Iris pigment epithelial cell (primary cell): ENCODE data around the gene TAS1R3.

Experiments
- DNase-seq: peaks from one replicate; pipeline ENCODE4 v3.0.0-alpha.2; 2011; ENCODE audit warnings: low read depth

Gene TAS1R3

DNA sequence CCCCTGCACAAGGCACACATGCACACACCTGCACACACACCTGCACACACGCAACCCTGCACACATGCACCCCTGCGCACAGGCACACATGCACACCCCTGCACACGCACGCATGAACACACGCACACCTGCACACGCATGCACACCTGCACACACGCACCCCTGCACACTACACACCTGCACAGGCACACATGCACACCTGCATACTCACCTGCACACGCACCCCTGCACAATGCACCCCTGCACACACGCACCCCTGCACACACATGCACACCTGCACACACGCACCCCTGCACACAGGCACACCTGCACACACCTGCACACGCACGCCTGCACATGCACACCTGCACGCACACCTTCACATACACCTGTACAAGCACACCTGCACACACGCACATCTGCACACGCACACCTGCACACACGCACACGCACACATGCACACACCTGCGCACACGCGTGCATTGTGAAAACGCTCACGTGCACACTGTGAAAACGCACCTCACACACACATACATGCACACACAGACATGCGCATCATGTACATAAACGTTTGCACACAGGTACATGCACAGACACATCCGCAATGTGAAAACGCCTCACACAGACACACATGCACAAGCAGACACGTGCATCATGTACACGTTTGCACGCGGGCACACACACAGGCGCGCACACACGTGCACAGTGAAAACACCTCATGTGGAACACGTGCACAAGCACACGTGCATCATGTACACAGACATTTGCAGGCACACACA lies 9.9 kb downstream of the TAS1R3 start:
- no peak for DNase-seq

DNA sequence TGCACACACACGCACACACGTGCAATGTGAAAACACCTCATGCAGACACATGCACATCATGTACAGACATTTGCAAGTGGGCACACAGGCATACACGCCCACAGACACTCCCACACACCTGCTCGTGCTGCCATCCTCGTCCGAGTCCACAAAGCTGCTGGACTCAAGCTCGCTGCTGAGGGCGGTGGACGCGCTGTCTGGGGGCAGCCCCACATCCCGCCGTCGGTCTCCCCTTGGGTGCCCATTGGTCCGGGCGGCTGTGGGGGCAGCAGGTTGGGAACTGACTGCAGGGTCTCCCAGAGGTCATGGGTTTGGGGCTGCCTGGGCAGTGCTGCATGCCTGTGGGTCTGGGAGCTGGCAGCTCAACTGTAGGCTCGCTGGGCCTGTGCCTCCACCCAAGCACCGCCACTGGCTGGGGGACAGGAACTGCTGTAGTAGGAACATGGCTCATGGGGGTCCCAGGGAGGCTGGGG lies 10.5 kb downstream of the TAS1R3 start:
- no peak for DNase-seq

DNA sequence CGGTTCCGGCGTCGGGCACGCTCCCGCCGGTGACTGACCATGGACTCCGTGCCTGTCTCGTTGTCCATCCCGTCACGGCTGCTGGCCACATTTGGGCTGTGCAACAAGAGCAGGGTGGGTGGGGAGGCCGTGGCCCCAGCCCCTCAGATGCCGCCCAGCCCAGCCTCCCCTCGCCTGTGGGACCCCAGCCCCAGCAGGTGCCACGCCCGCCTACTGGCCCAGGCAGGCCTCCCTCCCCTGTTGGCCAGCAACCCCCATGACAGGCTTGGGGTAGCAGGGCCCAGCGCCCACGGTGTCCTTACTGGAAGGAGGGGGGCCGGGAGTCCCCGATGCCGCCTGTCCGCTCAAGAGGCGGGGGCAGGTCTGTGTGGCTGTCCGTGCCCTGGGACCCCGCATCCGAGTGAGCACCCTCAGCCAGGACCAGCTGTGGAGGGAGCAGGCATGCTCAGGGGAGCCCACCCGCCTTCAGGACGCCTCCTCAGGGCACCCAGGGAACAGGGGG lies 11.0 kb downstream of the TAS1R3 start:
- DNase-seq: no peak

DNA sequence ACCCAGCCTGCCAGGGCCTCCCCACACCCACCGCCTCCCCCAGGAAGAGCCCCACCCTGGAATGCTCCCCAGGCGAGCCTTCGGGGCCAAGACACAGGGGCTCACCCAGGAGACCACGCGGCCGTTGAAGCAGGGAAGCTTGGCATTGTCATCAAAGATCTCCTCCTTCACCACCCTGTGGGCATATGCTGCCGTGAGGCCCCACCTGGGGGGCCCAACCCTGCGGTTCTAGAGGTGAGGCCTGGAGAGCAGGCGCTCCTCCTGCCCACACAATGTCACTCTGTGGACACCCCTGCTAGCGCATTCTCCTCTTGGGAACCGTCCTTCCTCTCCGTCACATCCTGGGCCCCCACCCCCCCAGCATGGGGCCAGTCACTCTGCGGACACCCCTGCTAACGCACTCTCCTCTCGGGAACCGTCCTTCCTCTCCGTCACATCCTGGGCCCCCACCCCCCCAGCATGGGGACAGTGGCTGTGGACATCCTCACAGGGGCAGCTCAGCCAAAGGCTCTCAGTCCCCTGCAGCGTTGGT lies 11.6 kb downstream of the TAS1R3 start:
- no peak for DNase-seq

DNA sequence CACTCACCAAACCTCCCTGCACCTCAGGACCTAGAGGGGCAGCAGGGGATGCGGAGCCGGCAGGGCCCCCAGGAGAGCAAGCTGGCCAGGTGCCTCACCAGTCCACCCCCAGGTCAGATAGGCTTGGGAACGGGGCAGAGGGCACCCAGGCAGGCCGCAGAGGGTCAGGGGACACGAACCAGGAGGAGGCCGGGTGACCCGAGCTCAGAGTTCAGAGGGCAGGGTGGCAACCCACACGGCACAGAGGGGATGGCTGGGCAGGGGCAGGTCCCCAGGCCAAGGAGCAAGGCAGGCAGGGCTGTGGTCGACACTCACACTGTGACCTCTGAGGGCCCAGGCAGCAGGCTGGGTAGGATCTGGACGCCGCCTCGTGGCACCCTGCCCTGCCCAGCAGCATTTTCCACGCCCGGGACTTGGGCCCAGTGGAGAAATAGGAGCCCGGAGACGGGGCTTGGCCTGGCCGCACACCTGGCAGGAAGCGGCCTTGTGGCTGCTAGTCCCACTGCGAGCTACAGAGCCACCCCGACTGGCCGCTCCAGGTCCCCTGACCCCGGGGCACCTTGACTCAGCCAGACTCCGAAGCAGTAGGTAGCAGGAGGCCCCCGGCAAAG lies 12.8 kb downstream of the TAS1R3 start:
- no peak for DNase-seq

DNA sequence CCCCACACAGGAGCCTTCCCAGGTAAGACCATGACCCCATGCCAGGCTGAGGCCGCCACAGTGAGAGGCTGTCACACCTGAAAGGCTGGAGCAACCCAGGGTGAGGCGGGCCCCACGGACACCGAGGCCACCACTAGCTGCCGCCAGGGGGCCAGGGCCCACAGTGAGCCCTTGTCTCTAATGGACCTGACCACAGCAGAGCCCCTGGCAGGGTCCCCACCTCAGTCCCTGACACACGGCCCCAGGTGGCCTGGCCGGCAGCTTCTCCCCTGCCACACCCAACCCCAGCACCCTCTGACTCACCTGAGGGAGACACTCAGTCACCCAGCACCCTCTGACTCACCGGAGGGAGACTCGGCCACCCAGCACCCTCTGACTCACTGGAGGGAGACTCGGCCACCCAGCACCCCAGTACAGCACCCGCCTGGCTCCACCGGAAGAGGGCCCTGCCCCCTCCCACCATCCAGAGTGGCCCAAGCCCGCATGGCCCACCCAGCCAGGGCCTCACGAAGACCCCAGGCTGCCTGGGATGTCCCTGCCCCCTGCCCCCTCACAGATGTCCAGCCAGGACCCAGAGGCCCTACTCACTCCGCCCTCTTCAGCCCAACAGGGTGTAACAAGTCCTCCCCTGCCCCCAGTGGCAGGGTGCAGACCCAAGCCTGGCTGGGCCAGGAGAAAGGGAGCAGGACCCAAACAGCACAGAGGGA lies 13.7 kb downstream of the TAS1R3 start:
- peak; percentile 85 for DNase-seq

DNA sequence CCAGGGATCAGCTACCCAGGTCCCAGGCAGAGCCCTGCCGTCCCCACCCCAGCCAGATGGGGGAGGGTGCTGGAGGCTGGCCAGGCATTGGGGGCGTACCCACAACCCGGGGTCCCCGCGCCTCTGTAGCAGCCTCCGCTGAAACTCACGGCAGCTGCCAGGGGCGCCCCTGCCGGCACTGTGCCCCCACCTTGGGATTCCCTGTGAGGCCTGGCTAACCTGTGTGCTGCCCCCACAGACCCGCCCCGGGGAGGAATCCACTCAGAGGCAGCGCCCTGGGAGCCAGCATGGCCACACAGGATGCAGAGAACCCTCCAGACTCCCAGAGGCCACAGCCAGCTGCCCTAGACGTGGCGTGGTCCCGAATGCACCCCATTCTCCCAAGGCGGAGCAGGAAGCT lies 14.3 kb downstream of the TAS1R3 start:
- DNase-seq: no peak

- DNase-seq: no peak
Measured at GRCh38 chr1:1345860-1346500, 14.9 kb downstream of the TAS1R3 start.

GRCh38 chr1:1346501-1346890 lies 15.4 kb downstream of the TAS1R3 start:
- no peak for DNase-seq

- DNase-seq: no peak
Measured at GRCh38 chr1:1347026-1347595, 16.0 kb downstream of the TAS1R3 start.

GRCh38 chr1:1347663-1348419 lies 16.8 kb downstream of the TAS1R3 start:
- DNase-seq: no peak

GRCh38 chr1:1348420-1349255 lies 17.6 kb downstream of the TAS1R3 start:
- peak; percentile 61 for DNase-seq

GRCh38 chr1:1349256-1350012 lies 18.4 kb downstream of the TAS1R3 start, which contains the start of gene DVL1:
TSS of gene DVL1 (minus strand) at chr1:1349418. CDS start at chr1:1349065, 353 bp downstream.
- peak; percentile 57 for DNase-seq

DNA sequence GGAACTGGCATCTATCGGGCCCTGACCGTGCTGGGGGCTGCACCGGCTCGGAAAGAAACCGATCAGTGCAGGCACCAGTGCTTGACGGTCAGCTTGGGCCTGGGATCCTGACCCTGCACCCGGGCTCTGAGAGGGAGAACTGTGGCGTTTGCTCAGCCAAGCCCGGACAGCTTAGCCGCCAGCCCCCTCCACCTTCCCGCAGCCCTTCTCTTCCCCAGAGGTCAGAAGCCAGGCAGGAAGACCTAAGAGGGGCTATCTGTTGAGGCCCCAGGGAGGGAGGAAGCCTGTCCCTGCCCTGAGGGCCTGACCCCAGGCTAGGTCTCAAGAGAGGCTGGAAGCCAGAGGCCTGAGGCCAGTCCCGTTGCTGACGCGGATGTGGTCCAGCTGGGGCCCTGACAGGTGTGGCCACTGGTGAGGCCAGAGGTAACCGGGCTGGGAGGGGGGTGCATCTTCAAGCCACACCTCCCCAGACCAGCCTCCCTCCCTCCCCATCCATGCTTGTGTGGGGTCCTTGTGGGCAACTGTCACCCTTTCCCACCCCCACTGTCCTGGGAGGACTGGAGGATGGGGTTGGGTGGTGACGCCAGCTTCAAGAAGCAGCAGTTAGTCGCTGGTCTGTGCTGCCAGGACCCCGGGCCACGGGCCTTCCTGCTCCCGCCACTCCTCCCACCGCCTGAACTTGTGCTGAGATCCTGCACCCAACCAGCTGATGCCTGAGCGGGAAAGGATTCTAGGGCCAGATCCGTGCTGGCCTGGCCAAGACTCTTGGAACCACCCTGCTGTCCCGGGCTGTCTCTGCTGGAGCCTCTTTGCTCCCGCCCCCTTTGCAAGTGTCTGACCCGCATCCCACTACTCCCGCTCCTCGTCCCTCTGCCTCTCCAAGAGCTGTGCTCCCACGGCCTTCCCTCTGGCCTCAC lies 20.7 kb downstream of the TAS1R3 start:
- DNase-seq: no peak

DNA sequence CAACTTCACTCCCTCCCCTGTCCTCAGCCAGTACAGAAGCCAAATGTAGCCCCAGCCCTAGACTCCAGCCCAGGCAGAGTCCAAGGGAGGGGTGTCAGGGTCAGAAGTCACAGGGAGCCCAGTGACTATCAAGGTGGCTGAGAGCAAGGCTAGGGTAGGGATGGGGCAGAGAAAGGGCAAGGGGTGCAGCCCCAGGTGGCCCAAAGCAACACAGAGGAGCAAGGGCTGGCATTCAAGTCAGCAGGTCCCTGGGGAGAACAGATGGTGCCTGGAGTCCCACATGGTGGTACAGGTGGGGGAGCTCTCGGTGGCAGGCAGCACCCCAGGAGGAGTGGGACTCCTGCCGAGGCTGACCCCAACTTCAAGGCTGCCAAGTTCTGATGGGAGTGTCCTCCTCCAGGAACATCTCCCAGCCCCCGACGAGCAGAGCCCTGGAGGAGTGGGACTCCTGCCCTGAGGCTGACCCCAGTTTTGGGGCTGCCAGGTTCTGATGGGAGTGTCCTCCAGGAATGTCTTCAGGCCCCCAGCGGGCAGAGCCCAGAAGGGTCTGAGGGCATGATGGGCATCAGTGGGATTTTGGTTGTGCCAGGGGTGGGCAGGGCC lies 21.8 kb downstream of the TAS1R3 start:
- no peak for DNase-seq

GRCh38 chr1:1353389-1354151 lies 22.5 kb downstream of the TAS1R3 start:
- no peak for DNase-seq
